Measurements from ENCODE around the gene RNF207. TPM values are rescaled to one million over a fixed set of nuclear protein-coding genes. Genes with fewer than 3 reads are reported as not detected.

RNF207 gene
- total RNA-seq, 1 experiment from 2014 or later, result 4.9 TPM

DNA sequence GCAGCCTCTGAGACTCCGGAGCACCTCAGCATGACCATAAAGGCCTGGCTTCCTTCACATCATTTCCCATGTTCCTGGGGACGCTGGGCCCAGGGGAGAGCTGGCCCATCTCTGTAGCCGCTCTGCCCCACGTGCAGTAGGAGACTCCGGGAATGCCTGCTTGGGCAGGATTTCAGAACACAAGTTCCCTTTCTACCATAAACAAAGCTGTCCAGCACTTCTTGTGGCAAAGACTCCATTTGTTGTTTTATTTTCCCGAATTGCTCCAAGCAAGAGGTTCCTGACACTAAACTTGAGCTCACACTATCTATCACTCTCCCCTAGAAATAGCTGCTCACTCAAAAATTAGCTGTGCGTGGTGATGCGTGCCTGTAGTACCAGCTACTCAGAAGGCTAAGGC, 47.7 kb upstream of the RNF207 start:
- Histone ChIP-seq H4K5ac (ENCODE audit: insufficient read length, low read depth, low read length) (no peak overlapping the region), H2BK5ac (ENCODE audit: insufficient read length, low read length) (no peak overlapping the region), H3K27ac (ENCODE audit: insufficient read length, low read depth, low read length) (no peak overlapping the region), H2BK20ac (ENCODE audit: low read depth, low read length, poor library complexity, severe bottlenecking) (no peak overlapping the region), H3K23ac (ENCODE audit: insufficient read length, low read depth, low read length) (no peak overlapping the region), H3K27me3 (ENCODE audit: insufficient read depth, low read length) (no peaks in the 10 kb centered on the region), H3K79me1 (ENCODE audit: insufficient read depth, low read depth, low read length, poor library complexity, severe bottlenecking) (no peaks in the 10 kb centered on the region), H2BK12ac (ENCODE audit: insufficient read length, low read depth, low read length) (no peak overlapping the region), H4K8ac (replicated peaks; ENCODE audit: insufficient read length, low read depth, low read length) (no peak overlapping the region), H3K4ac (ENCODE audit: low read depth, low read length) (no peak overlapping the region), H3K14ac (ENCODE audit: insufficient read depth, low read length) (no peak overlapping the region), H3K4me2 (ENCODE audit: insufficient read depth, insufficient read length, low read length) (no peak overlapping the region), H4K91ac (ENCODE audit: insufficient read length, low read depth, low read length) (no peak overlapping the region), H3T11ph (ENCODE audit: low read length) (no peak overlapping the region), H3K18ac (ENCODE audit: insufficient read length, low read depth, low read length) (no peak overlapping the region), H2AK5ac (ENCODE audit: insufficient read length, low read length) (no peak overlapping the region), H3K23me2 (ENCODE audit: insufficient read length, low read depth, low read length, poor library complexity, severe bottlenecking) (no peaks in the 10 kb centered on the region), H3K56ac (ENCODE audit: insufficient read length, low read depth, low read length) (no peak overlapping the region), H3K4me1 (ENCODE audit: insufficient read depth, low read length) (no peaks in the 10 kb centered on the region), H3K9me3 (ENCODE audit: control insufficient read depth, low read depth, low read length) (no peaks in the 10 kb centered on the region), H3K9ac (ENCODE audit: extremely low read depth, insufficient read length, low read length) (no peak overlapping the region), H2BK15ac (ENCODE audit: low read depth, low read length) (no peak overlapping the region), H4K20me1 (ENCODE audit: control insufficient read depth, insufficient read depth, insufficient read length) (no peaks in the 10 kb centered on the region), H2AFZ (ENCODE audit: low read length) (no peak overlapping the region), H2BK120ac (ENCODE audit: low read depth, low read length, poor library complexity, severe bottlenecking) (no peak overlapping the region), H3K79me2 (ENCODE audit: insufficient read depth, low read length) (no peaks in the 10 kb centered on the region)
- DNase-seq, result no peak
- Mint-ChIP-seq H3K27ac (no peak overlapping the region; a peak in 1 of 7 replicates), H3K36me3 (ENCODE audit: insufficient read depth in 1 of 3, low read depth in 3 of 3) (no peaks in the 10 kb centered on the region), H3K27me3 (ENCODE audit: low read depth) (peaks cover 12% of the 10 kb centered on the region), H3K4me3 (no peak overlapping the region), H3K9me3 (no peaks in the 10 kb centered on the region), H3K4me1 (peaks cover 20 to 25% of the 10 kb centered on the region in 2 experiments)
- TF ChIP-seq CTCF (conservative IDR thresholded peaks at IDR 0.05), result no peak
- no CpG with 5 or more reads among the region's 8 CpGs for WGBS (ENCODE audit: extremely low coverage, insufficient read length, low lambda C conversion rate)
